ENCODE data around the gene BICDL1. TPM values are rescaled to one million over a fixed set of nuclear protein-coding genes. Genes with fewer than 3 reads are reported as not detected.

The BICDL1 gene
- total RNA-seq, 3 donors from 2014 or later, result 6.7 to 10.6 (median 6.8) TPM

- no peak for ATAC-seq
These were observed 100.8 kb downstream of the BICDL1 start for GRCh38 chr12:120089796-120090195.

GRCh38 chr12:120090206-120090605, 101.2 kb downstream of the BICDL1 start:
- Histone ChIP-seq H3K4me1 (ENCODE audit: low read depth) (peaks cover 7% of the 10 kb centered on the region), H3K9me3 (no peaks in the 10 kb centered on the region), H3K4me3 (no peak overlapping the region), H3K36me3 (ENCODE audit: low read depth) (no peaks in the 10 kb centered on the region)
- no peak for TF ChIP-seq CTCF (IDR thresholded peaks at IDR 0.05)
- ATAC-seq, result no peak
- intact Hi-C loops (cut with DNase I, micrococcal nuclease), result no loop called here
- no peak for DNase-seq

More at GRCh38 chr12:120089796-120090195, 100.8 kb downstream of the BICDL1 start:
- H3K4me3 ChIP-seq, result no peak overlapping the region
- DNase-seq, result peak in 1 of 3 donors; percentile 12
- no peaks in the 10 kb centered on the region for H3K9me3 ChIP-seq
- no peak for TF ChIP-seq CTCF (IDR thresholded peaks at IDR 0.05)
- H3K4me1 ChIP-seq (ENCODE audit: low read depth), result peaks cover 7% of the 10 kb centered on the region
- H3K36me3 ChIP-seq (ENCODE audit: low read depth), result no peaks in the 10 kb centered on the region
- intact Hi-C loops (cut with DNase I, micrococcal nuclease), result no loop called here

GRCh38 chr12:120090626-120091295, 101.7 kb downstream of the BICDL1 start:
- peaks cover 7% of the 10 kb centered on the region for H3K4me1 ChIP-seq (ENCODE audit: low read depth)
- intact Hi-C loops (cut with DNase I, micrococcal nuclease), result no loop called here
- no peaks in the 10 kb centered on the region for H3K9me3 ChIP-seq
- no peaks in the 10 kb centered on the region for H3K36me3 ChIP-seq (ENCODE audit: low read depth)
- no peak for TF ChIP-seq CTCF (IDR thresholded peaks at IDR 0.05)
- ATAC-seq (no peak), DNase-seq (peak in 1 of 3 donors; percentile 39)
- H3K4me3 ChIP-seq, result no peak overlapping the region

GRCh38 chr12:120091371-120092090, 102.5 kb downstream of the BICDL1 start:
- no peak for TF ChIP-seq CTCF (IDR thresholded peaks at IDR 0.05)
- no peak for ATAC-seq
- intact Hi-C loops (cut with DNase I, micrococcal nuclease), result no loop called here
- no peaks in the 10 kb centered on the region for H3K9me3 ChIP-seq
- peaks cover 7% of the 10 kb centered on the region for H3K4me1 ChIP-seq (ENCODE audit: low read depth)
- no peaks in the 10 kb centered on the region for H3K36me3 ChIP-seq (ENCODE audit: low read depth)
- DNase-seq, result peak in 1 of 3 donors; percentile 27
- no peak overlapping the region for H3K4me3 ChIP-seq

GRCh38 chr12:120092551-120093335, 103.7 kb downstream of the BICDL1 start:
- ATAC-seq (peak; percentile 3), DNase-seq (peak in 2 of 3 donors; percentile 18 to 43)
- no peak for TF ChIP-seq CTCF (IDR thresholded peaks at IDR 0.05)
- intact Hi-C loops (cut with DNase I, micrococcal nuclease), result no loop called here
- no peaks in the 10 kb centered on the region for H3K36me3 ChIP-seq (ENCODE audit: low read depth)
- no peak overlapping the region for H3K4me3 ChIP-seq
- no peaks in the 10 kb centered on the region for H3K4me1 ChIP-seq (ENCODE audit: low read depth)
- no peaks in the 10 kb centered on the region for H3K9me3 ChIP-seq

Measured in mucosa of descending colon (tissue), 3 donors.